ENCODE measurements around the gene HAL. TPM values are rescaled to one million over a fixed set of nuclear protein-coding genes. Genes with fewer than 3 reads are reported as not detected.

The HAL gene
- total and polyA plus RNA-seq, 2 of the 13 experiments (the other 11 are each of a cell fraction or from before 2014, with no cell fraction given) = 0.89 to 37.8 TPM

DNA sequence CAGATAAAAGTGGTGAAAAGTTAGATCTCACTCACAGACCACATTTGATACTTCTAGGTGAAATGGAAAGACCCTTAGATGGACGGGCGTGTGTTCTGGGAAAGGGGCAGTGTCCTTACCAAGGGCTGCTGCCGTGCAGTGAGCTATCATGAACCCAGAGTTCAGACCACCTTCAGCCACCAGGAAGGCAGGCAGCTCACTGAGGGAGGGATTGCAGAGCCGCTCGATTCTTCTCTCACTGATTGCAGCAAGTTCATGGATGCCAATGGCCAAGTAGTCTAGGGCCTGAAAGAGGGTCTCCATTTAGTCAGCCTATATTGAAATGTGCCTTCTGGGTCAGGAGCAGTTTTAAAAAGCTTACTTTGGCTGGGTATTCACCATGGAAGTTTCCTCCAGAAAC is 15.7 kb downstream of the HAL start:
- intact Hi-C loops (cut with micrococcal nuclease; ENCODE audit: unreplicated experiment) = no loop called here
- TF ChIP-seq ATAD3A (CRISPR knock-in tag; IDR thresholded peaks at IDR 0.05) (no peak), GTF3A (CRISPR knock-in tag; conservative IDR thresholded peaks at IDR 0.05) (no peak), MIXL1 (CRISPR knock-in tag; IDR thresholded peaks at IDR 0.05) (no peak), MZF1 (CRISPR knock-in tag; IDR thresholded peaks at IDR 0.05; ENCODE audit: borderline replicate concordance) (no peak), FOXM1 (CRISPR knock-in tag; IDR thresholded peaks at IDR 0.05) (no peak), ZNF263 (CRISPR knock-in tag; IDR thresholded peaks at IDR 0.05) (no peak), SAP130 (CRISPR knock-in tag; IDR thresholded peaks at IDR 0.05; ENCODE audit: low read depth) (no peak), ZNF460 (CRISPR knock-in tag; IDR thresholded peaks at IDR 0.05; ENCODE audit: borderline replicate concordance) (no peak), SMC3 (IDR thresholded peaks at IDR 0.05; ENCODE audit: low read length) (no peak), PAWR (CRISPR knock-in tag; IDR thresholded peaks at IDR 0.05; ENCODE audit: borderline replicate concordance) (no peak), ADNP (CRISPR knock-in tag; IDR thresholded peaks at IDR 0.05) (no peak)
- TF ChIP-seq, protein P1, sequence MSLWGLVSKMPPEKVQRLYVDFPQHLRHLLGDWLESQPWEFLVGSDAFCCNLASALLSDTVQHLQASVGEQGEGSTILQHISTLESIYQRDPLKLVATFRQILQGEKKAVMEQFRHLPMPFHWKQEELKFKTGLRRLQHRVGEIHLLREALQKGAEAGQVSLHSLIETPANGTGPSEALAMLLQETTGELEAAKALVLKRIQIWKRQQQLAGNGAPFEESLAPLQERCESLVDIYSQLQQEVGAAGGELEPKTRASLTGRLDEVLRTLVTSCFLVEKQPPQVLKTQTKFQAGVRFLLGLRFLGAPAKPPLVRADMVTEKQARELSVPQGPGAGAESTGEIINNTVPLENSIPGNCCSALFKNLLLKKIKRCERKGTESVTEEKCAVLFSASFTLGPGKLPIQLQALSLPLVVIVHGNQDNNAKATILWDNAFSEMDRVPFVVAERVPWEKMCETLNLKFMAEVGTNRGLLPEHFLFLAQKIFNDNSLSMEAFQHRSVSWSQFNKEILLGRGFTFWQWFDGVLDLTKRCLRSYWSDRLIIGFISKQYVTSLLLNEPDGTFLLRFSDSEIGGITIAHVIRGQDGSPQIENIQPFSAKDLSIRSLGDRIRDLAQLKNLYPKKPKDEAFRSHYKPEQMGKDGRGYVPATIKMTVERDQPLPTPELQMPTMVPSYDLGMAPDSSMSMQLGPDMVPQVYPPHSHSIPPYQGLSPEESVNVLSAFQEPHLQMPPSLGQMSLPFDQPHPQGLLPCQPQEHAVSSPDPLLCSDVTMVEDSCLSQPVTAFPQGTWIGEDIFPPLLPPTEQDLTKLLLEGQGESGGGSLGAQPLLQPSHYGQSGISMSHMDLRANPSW (CRISPR knock-in tag; IDR thresholded peaks at IDR 0.05; ENCODE audit: borderline replicate concordance) = no peak
- WGBS (ENCODE audit: low lambda C conversion rate) = 89% methylated on average over 4 of the region's 5 CpGs
- in situ Hi-C loops (cut with HindIII; ENCODE audit: extremely low pct_ligation_motif_present, low pct_unique_long_range_greater_than_20kb) = loop anchor here (25.0 kb wide), 1 partner anchor 393 kb away; no protein-coding TSS in a partner anchor
- Histone ChIP-seq H2AFZ (ENCODE audit: low read length) (no peak overlapping the region), H3K4me2 (ENCODE audit: low read depth, low read length) (no peak overlapping the region), H3K27me3 (ENCODE audit: control insufficient read depth in 1 of 2, insufficient read depth in 2 of 2, low read length in 2 of 2) (no peaks in the 10 kb centered on the region), H3K79me2 (ENCODE audit: insufficient read depth, low read length) (no peaks in the 10 kb centered on the region), H3K9me3 (ENCODE audit: low read length) (no peaks in the 10 kb centered on the region), H3K27ac (ENCODE audit: extremely low read length, insufficient read depth, low read length) (no peak overlapping the region), H3K9ac (ENCODE audit: insufficient read depth, low read depth, low read length) (no peak overlapping the region), H3K36me3 (replicated peaks in 1 of 2; ENCODE audit: control insufficient read depth in 1 of 2, insufficient read depth in 2 of 2, low read length in 2 of 2) (no peaks in the 10 kb centered on the region), H3K4me3 (replicated peaks in 1 of 3; ENCODE audit: insufficient read depth in 1 of 3, low read depth in 2 of 3, low read length in 3 of 3) (no peak overlapping the region), H3K4me1 (ENCODE audit: insufficient read depth, low read length) (peaks cover 55% of the 10 kb centered on the region), H4K20me1 (ENCODE audit: insufficient read depth, low read length) (no peaks in the 10 kb centered on the region)
- POLR2A ChIA-PET = interaction anchor here (1.0 kb wide), 1 partner anchor 8 kb away, joined by 3 read pairs; no protein-coding TSS in a partner anchor
- no peak for ATAC-seq
- no peak for FAIRE-seq
- CTCF ChIA-PET (ENCODE audit: low intra/inter-chr PET ratio, low total read pairs) = no interaction called here
- DNase-seq (ENCODE audit: low spot score) = no peak
- no TSS peak for BruUV-seq (replicated peaks)
